Activated CD4-positive, alpha-beta T cell treated with anti-CD3 and anti-CD28 coated beads, Interleukin-2, Interleukin-6, amounts not matched to agents 100 ng/mL and 50 ng/mL, durations not matched to agents 16 hours and 8 hours (primary cell): ENCODE measurements around the gene FOXO6.
"Not testable (repeated sequence)": the region's sequence is repeated elsewhere in the genome, so short reads cannot be mapped to it uniquely, and the experiment has no call there.

Source experiments
- DNase-seq: peaks from one replicate; pipeline ENCODE4 v3.0.0-alpha.2; 2020

The FOXO6 gene

DNA sequence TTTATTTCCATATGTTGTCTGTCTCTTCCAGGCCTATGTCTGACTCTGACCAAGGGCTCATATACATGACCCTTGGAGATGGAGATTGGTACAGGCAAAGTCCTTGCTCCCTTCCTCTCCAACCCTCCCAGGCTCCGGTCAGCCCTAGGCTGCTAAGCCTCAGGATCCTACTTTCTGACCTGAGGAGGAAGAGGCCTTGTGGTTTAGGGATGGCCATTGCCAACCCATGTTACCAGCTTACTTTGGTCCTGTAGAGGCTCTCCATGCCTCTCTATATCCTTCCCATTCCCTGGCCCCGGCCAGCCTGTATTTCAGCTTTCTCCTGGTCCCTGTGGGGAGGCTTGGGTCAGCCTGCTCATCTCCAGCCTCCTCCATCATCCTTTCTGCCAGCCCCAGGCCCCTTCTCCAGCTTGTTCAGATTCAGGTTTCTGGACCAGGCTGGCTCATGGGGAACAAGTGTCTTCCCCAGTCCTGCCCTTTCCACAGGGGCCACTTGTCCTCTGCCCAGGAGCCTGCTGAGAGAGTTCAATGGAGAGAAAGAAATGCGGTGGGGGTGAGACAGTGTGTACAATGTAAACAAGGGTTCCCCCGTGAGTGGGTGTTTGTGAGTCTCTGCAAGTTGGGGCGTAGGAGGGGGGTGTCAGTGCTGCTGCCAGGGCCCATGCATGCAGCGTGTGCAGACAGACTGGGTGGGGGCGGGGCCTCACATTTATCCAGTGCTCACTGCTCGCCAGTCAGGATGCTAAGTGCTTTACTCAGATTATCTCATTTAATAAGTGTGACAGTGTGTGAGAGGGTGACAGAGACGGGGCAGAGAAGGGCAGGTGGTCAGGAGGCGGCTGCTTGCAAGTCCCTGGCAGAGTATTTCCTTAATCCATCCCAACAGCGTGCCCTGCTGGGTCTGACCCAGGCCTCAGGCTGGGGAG, 31.3 kb upstream of the FOXO6 start:
- no peak for DNase-seq

DNA sequence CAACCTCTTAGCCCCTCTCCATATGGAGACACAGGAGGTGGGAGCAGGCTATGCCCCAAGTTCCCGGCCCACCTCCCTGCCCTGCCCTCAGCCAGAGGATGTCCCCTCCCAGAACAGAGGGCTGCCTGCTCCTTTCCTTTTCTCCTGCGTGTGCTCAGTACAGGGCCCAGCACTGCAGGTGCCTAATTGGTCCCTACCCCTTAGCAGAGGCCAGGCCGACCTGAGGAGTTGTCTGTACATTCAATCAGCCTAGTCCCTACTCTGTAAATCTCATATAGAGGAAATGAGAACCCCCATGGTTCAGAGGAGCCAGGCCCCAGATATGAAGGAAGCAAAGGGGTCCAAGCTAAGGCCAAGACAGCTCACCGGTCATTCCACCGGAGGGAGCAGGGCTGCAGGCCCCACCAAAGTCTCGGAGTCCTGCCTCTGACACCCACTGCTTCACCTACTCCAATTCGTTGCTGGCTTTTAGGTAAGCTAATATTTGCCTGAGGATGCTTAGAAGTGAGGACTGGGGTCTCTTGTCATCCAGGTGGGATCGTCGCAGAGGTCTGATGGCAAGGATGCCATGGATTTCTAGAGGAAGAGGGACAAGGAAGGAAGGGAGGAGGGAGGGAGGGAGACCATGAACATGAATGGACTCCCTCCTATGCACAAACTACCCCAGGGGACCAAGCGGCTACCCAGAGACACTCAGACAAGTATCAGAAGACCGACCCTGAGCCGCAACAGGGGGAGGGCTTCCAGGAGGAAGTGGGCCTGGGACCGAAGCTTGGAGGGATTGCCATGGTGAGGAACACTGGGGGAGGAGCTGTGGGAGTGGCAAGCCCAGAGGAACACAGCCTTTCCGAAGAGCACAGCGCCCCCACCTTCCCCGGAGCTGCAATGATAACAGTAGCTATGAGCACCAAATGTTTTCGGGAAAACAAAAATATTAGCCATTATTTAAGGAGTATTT, 30.4 kb upstream of the FOXO6 start:
- no peak for DNase-seq

DNA sequence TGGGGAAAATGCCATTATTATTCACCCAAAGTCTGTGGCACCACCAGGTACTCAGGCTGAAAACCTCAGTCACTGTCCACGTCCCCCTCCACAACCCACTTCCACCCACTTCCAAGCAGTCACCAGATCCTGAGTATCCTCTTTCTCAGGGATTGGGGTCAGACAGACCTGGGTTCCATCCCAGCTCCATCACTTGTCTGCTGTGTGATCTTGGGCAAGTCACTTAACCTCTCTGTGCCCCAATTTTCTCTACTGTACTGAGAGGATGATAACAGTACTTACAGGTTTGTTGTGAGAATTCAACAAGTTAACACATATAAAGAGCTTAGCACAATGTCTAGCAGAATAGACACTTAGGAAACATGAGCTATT, 29.7 kb upstream of the FOXO6 start:
- DNase-seq: no peak

DNA sequence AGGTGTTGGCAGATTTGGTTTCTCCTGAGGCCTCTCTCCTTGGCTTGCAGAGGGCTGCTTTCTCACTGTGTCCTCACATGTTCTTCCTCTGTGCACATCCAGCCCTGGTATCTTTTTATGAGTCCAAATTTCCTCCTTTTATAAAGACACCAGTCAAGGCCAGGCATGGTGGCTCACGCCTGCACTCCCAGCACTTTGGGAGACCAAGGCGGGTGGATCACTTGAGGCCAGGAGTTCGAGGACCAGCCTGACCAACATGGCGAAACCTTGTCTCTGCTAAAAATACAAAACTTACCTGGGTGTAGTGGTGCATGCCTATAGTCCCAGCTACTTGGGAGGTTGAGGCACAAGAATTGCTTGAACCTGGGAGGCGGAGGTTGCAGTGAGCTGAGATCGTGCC, 29.1 kb upstream of the FOXO6 start:
- DNase-seq: not testable (repeated sequence)

DNA sequence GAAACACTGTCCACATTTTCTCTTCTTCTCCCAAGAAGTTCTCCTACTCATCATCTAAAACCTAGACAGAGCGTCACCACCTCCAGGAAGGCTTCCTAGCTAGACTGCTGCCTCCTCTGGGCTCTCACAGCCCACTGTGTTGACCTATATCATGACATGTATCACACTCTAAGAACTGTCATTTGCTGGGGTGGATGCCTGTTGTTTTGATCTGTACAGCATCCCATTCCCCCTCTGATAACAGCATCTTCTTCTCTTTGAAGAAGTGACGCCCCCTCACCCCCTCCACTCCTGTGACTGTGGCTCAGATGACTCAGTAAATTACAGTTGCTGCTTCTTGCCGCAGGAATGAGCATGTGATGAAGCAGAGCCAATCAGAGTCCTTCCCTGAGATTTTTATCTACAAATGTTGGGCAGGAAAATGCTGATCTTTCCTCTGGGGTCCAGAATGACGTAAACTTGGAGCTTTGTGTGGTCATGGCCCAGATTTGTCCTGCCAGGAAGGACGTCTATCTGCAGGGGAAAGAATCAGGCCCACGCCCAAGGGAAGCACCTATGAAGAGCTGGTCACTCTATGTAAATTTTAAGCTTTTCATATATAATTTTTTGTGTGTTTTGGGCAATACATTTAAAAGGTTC, 28.0 kb upstream of the FOXO6 start:
- DNase-seq: peak; percentile 47

DNA sequence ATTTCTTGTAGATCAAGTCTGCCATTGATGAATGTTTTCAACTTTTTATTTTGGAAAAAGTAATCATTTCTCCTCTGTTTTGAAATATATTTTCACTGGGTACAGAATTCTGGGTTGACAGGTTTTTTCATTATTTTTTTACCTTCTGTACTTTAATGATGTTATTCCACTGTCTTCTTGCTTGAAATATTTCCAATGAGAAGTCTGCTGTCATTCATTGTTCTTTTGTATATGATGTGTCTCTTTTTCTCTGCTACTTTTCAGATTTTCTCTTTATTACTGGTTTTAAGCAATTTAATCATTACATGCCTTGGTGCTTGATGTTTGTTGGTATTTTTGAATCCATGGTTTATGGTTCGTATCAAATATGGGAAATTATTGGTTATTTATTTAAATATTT, 22.4 kb upstream of the FOXO6 start:
- no peak for DNase-seq

DNA sequence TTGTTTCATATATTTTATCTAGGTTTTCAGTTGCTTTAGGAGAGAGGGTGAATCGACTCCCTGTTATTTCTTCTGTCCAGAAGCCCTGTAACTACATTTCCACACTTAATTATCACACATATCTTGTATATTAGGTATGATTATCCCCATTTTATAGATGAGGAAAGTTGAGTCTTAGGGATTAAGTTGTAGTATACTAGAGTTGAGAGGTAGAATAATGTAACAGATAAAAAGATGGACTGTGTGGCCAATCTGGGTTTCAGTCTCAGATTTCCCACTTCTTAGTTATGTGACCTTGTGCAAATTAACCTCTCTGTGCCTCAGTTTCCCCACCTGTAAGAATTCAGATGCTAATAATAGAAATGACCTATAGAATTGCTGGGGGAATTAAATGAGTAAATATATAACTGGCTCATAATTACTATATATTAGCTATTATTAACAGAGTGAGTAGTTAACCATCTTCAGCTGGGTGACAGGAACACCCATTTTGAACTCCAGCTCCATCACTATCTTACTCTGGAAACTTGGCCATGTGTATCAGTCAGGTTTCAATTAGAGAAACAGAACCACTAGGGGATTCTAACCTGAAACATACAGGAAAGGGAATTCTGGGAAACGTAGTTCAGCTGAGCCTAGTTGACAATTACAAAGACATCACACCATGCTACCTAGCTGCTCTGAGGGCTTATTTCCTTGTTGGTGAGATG, 20.4 kb upstream of the FOXO6 start:
- DNase-seq: no peak

DNA sequence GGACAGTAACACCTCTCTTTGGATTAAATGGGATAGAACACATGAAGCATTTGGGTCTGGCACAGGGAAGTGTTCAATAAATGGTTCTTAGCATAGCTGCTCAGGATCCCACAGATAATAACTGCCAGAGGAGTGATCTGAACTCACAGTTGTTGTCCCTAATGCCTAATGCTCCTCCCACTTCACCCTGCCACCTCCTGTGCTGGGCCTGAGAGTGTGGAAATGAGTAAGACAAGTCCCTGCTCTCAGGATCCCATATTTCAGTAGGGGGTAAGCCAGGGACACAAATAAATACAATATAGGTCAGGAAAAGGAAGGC, 19.9 kb upstream of the FOXO6 start:
- no peak for DNase-seq

DNA sequence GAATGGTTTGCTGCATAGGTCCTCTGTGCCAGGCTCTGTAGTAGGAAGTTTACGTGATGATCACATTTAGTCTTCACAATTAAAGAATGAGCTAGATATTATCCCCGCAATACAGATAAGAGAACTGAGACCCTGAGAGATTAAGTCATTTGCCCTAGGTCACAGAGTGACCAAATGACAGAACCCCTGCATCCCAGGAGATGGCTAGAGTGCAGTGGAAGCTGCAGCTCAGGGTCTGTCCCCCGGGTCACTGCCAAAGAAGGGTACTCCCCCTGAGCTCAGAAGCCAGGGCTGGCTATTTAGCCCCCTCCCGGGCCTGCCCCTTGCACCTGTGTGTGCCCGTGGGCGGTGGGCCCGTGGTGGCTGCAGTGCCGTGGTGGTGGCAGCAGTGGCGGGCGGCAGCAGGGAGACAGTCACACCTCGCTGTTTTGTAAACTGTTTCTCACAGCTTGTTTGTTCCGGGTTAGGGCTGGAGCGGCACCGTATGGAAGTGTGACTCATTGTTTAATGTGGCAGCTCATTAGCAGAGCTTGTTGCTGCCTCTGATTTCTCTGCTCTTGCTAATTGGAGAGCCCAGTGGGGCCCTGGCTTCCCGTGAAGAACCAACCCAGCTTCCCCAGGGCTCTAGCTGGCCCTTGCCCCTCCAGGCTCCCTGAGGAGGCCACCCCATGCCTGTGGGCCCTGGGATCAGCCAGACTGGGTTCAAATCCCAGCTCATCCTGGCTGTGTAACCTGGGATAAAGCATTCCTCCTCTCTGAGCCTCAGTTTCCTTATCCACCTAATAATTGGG, 19.3 kb upstream of the FOXO6 start:
- DNase-seq: no peak

DNA sequence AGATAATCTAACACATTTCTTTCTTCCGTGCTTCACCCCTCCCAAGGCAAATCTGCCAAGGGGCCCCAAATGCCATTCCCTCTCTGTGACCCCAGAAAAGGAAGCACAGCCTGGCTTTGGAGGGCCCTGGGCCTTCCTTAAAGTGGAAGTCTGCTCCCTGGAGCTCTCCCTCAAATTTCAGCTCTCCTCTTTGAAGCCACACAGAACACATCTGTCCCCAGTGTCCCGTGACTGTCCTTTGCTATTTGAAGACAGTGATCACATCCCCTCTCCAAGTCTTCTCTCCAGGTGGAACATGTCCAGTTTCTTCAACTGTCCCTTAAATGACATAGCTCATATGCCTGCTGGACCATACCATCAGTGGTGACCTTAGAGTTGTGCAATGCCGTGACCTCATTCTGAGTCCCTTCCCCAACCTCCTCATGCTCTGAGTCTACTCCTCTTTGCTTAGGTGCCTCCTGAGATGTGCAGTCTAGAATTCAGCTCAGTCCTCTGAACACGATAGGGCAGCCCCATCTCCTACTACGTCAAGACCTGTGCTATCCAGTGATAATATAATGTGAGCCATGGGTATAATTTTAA, 18.4 kb upstream of the FOXO6 start:
- no peak for DNase-seq

DNA sequence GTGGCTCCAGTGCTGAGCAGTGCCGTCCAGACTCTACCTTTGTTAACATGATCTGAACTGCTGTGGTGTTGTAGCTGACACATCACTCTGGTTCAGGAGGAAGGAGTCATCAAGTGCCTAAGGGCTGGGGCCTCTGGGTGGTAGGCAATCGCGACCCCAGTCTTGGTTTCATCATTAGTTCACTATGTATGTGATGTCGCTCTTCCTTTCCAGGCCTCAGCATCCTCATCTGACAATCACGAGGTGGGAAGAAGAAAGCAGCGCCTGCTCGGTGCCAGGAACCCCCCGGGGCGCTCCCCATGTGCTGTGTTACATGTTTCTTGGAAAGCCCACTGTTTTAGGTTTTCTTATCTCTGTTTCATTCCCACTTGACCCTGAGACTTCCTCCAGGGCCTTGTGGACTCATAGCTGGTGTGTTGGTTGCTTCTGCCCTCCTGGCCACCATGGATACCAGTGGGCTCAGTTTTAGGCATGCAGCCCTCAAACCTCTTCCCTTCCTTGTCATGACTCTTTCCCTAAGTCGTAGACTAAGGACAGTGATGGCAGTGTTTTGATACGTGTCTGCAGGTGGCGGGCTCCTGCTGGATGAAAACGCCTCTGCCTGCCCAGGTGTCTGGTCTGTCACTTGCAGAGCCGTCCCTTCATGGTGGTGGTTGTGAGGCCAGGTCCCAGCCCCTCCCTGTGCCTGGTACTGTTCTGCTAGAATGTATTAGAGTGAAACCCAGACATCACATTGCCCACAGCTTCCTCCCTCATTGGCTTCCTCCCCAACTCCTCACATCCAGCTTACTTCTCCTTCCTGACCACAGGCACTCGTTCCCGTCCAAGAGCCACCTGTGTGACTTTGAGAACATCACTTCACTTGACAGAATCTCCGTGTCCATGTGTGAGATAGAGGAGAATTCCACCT, 17.2 kb upstream of the FOXO6 start:
- peak; percentile 32 for DNase-seq

DNA sequence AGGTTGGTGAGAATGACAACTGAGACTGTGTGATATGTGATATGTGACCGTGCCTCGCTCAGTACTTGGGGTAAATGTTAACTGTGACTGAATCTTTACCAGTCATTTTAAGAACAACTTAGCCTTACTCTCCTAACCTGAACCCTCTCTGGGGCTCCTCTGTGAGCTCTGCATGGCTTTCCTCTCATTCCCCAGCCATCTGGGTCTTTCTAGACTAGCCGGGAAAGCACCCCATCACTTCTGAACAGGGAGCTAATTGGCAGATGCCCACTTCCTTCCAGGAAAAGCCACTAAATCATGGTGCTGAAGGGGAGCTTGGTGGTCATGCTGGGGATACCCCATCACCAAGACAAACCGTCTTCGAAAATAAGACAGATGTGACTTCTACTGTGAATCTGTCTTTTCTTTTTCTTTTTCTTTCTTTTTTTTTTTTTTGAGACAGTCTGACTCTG, 16.5 kb upstream of the FOXO6 start:
- peak; percentile 32 for DNase-seq

DNA sequence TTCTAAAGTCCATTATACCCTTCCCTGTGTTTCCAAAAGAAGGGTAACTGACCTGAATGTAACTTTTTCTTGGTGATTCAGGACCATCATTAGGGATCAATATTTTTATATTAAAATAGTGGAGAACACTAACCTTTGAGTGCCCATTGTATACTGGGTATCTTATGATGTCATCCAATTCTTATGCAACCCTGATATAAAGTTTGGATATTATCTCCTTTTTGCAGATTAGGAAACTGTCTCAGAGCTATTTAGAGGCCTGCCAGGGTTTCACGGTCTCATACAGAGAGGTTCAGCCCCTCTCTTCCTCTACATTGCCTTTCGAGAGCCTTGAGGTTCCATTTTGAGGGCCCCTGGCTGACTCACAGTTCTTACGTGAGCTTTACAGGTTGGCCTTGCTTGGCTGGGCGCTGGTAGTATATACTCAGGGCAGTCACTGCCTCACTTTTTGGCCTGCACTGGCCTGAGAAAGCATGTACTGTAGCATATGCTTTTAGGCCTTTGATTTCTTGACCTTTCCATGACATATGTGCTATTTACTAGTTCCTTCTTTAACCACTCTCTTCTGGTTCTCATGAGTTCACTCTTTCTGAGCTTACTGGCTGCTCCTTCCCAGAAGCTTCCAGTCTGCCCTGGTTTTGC, 15.7 kb upstream of the FOXO6 start:
- no peak for DNase-seq

DNA sequence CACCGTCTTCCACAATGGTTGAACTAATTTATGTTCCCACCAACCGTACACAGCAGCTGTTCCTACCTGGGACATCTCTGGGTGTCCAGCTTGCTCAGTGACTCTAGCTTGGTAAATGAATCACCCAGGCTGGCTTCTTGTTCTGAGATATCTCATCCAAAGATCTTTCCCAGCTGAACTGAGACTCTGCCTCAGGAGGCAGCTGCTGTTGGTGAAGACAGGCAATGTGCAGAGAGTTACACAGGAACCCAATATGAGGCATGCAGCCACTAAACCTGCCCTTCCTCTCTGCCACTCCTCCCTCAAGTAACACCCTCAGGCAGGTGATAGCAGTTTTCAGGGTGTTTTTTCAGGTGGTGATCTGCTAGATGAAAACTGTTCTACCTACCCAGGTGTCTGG, 14.0 kb upstream of the FOXO6 start:
- DNase-seq: no peak

DNA sequence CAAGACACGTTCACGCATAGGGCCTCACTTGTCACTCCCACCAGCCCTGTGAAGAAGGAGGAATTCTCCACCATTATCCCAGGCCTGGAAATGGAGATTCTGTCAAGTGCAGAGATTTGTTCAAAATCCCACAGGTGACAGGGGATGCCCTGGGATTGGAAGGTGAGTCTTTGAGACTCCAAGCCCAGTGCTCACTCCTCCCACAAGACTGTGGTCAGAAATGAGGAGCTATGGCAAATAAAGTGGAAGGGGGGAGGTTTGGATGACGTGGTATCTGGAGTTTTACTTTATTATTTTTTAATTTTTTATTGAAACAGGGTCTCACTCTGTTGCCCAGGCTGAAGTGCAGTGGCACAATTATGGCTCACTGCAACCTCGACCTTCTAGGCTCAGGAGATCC, 12.8 kb upstream of the FOXO6 start:
- no peak for DNase-seq

DNA sequence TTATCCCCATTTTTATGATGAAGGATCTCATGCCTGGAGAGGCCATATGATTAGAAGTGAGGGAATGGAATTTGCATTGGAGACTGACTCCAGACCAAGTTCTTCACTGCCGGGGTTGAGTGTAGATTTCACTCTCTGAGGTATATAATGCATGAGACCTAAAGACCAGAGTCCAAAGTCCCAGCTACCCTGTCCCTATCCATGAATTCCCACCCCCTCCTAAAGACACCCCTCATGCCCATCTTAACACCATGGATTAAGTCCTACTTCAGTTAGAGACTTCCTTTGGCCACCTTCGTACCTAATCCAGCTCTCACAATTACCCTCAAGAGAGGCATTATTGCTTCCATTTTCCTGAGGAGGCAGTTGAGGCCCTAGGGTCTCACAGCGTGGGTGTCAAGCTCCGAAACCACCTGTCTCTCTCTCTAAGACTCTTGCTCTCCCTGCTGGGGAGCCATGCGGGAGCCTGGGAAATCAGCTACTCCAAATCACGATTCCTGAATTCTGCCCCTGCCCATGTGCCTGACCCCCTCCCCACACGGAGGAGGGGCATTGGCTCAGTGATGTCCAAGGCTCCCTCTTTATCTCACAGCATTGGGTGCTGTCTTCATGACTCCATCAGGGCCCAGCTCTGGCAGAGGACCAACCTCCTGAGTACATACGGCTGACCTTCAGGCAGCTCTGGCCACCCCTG, 11.7 kb upstream of the FOXO6 start:
- no peak for DNase-seq

DNA sequence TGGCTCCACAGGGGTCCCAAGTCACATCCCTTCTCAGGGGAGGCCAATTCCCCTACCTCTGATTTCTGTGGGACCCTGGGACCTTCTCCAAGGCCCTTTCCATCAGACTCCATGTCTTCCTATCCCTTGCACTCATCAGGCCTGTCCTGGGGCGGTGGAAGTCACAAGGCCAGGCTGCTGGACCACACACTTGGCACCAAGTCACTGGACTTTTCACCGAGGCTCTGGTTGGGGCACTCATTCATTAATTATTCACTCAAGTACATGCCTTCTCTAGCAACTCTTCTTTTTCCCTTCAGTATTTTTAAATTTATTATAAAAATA, 11.2 kb upstream of the FOXO6 start:
- no peak for DNase-seq

DNA sequence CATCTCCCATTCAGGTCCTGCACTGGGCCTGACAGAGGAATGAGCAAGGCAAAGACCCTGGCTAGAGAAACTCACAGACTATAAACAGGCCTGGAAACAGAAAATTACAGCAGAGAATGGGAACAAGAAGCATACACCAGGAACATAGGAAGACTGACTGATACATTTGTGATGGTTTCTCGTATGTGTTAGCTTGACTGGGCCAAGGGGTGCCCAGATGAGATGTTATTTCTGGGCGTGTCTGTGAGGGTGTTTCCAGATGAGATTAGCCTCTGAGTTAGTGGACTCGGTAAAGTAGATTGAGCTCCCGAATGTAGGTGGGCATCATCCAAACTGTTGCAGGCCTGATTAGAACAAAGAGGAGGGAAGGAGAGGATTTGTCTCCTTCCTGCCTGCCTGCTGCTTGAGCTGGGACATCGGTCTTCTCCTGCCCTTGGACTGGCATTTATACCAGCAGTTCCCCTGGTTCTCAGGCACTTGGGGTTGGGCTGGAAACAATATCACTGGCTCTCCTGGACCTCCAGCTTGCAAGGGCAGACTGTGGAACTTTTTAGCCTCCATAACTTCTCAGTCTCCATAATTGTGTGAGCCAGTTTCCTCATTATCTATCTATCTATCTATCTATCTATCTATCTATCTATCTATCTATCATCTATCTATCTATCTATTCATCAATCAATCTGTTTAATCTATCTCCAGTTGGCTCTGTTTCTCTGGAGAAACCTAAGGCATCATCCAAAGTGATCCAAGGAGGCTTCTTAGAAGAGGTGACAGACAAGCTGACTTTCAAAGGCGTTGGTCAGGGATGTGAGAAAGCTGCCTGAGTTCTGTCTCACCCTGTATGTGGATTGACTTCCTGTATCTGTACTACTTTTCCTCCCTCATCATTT, 9.7 kb upstream of the FOXO6 start:
- DNase-seq: no peak
